K562 (cell line): ENCODE data around the gene SEC14L5. TPM values are rescaled to one million over a fixed set of nuclear protein-coding genes. Genes with fewer than 3 reads are reported as not detected.

Experiments used
- CHD7 ChIP-seq: fragments of 200-600 bp; sonication (generic); IDR thresholded peaks from one replicate; pipeline ENCODE4 v1.6.1; 2012; ENCODE audit warnings: mild to moderate bottlenecking, low read depth, low read length, inconsistent platforms
- EHMT2 ChIP-seq: fragments of 450-650 bp; IDR thresholded peaks from 2 replicates; pipeline ENCODE4 v1.6.1; 2018; ENCODE audit warnings: antibody characterized with exemption
- FOXJ2 ChIP-seq: fragments of 200-800 bp; sonication (Bioruptor generic); IDR thresholded peaks from 2 replicates; pipeline ENCODE4 v1.6.1; 2016; ENCODE audit warnings: missing genetic modification characterization, missing compliant biosample characterization
- YY1 ChIP-seq, 3 experiments: IDR thresholded peaks; 2 replicates each; pipeline ENCODE4 v1.6.1; 2011; ENCODE audit warnings: low read length in 2 of 3, mild to moderate bottlenecking in 2 of 3, moderate library complexity in 2 of 3, borderline replicate concordance in 1 of 3, control low read depth in 1 of 3, low read depth in 1 of 3; ENCODE audit not compliant: insufficient read depth in 3 of 3, insufficient replicate concordance in 2 of 3, control insufficient read depth in 1 of 3, insufficient read length in 1 of 3; ENCODE audit errors: extremely low read depth in 1 of 3
- polyA plus RNA-seq, 8 experiments: library from polyadenylated mRNA; depleted of rRNA in 4 of 8; stranded (reverse) in 5 of 8; unstranded in 3 of 8; fragments of >200 nt; fragmentation: Nextera tagmentation in 2 of 8; fragmentation: Illumina TruSeq in 1 of 8; extraction: Ambion mirVana in 2 of 8; extraction: Trizol in 1 of 8; gene quantifications; 2 replicates each; pipeline versions ENCODE4 v1.2.1 to v1.2.3, GENCODE V29; 2011 to 2014; ENCODE audit warnings: inconsistent platforms in 1 of 8, missing spikeins in 1 of 8
- total RNA-seq, 7 experiments: library from RNA; depleted of rRNA in 6 of 7; stranded (reverse); fragments of >200 nt in 6 of 7; fragmentation: Illumina TruSeq in 2 of 7; extraction: Trizol in 2 of 7; gene quantifications; 2 replicates each; pipeline versions ENCODE4 v1.2.1 to v1.2.3, GENCODE V29; 2011 to 2021; ENCODE audit warnings: low replicate concordance in 1 of 7

Gene SEC14L5
- total and polyA plus RNA-seq, 9 of the 15 experiments (the other 6 are each of a cell fraction or from before 2014, with no cell fraction given): 0.11 TPM; not detected in 8

- TF ChIP-seq CHD7 (no peak), FOXJ2 (no peak), EHMT2 (no peak), YY1 (IDR thresholded peaks at IDR 0.05; ENCODE audit: borderline replicate concordance in 1 of 3, control insufficient read depth in 1 of 3, extremely low read depth in 1 of 3, insufficient read depth in 3 of 3, insufficient read length in 1 of 3, insufficient replicate concordance in 2 of 3, low read depth in 1 of 3, low read length in 2 of 3) (no peak)
Observed at GRCh38 chr16:4994719-4995434, 36.7 kb downstream of the SEC14L5 start (continued).
